ENCODE results near the gene JMJD8. TPM values are rescaled to one million over a fixed set of nuclear protein-coding genes. Genes with fewer than 3 reads are reported as not detected.

The JMJD8 gene
- total and polyA plus RNA-seq, 2 donors (not counting 1 experiment from before 2014, with no cell fraction given): 23.8 to 31.5 TPM

- no peak overlapping the region for H3K4me2 ChIP-seq (ENCODE audit: extremely low read depth, insufficient read depth, low read length)
- no peak overlapping the region for H3K9ac ChIP-seq (ENCODE audit: insufficient read depth, low read length)
These were observed 20.6 kb upstream of the JMJD8 start for GRCh38 chr16:704552-705380.

GRCh38 chr16:704047-704446 lies 19.9 kb upstream of the JMJD8 start:
- H3K27ac ChIP-seq (ENCODE audit: insufficient read depth, low read length): no peak overlapping the region
- no peak overlapping the region for H3K9ac ChIP-seq (ENCODE audit: insufficient read depth, low read length)
- H4K20me1 ChIP-seq (ENCODE audit: control insufficient read depth, extremely low read depth, insufficient read depth, low read length): no peaks in the 10 kb centered on the region
- no peak overlapping the region for H3K4me3 ChIP-seq (replicated peaks in 1 of 4; ENCODE audit: control extremely low read depth in 1 of 4, insufficient read depth in 1 of 4, low read depth in 3 of 4, low read length in 4 of 4)
- TF ChIP-seq EZH2 (IDR thresholded peaks at IDR 0.05; ENCODE audit: low read length, missing control alignments) (no peak), CTCF (conservative IDR thresholded peaks at IDR 0.05 in 1 of 2, IDR thresholded peaks at IDR 0.05 in 1 of 2; ENCODE audit: low read depth in 1 of 2, low read length in 2 of 2) (no peak)
- H3K36me3 ChIP-seq (ENCODE audit: control insufficient read depth, insufficient read depth, low read length): no peaks in the 10 kb centered on the region
- DNase-seq (ENCODE audit: low read depth in 2 of 2): no peak
- no peaks in the 10 kb centered on the region for H3K4me1 ChIP-seq (ENCODE audit: control insufficient read depth, extremely low read depth, insufficient read depth, low read length)
- no peaks in the 10 kb centered on the region for H3K79me2 ChIP-seq (ENCODE audit: control insufficient read depth, insufficient read depth, low read length)
- H3K4me2 ChIP-seq (ENCODE audit: extremely low read depth, insufficient read depth, low read length): no peak overlapping the region
- no peak overlapping the region for H2AFZ ChIP-seq (ENCODE audit: low read length)
- H3K9me3 ChIP-seq (ENCODE audit: control insufficient read depth, insufficient read depth, low read depth, low read length): no peaks in the 10 kb centered on the region
- H3K27me3 ChIP-seq (ENCODE audit: control insufficient read depth, insufficient read depth, low read length): peaks cover 50% of the 10 kb centered on the region

More at GRCh38 chr16:704552-705380, 20.6 kb upstream of the JMJD8 start:
- Histone ChIP-seq H3K4me3 (replicated peaks in 1 of 4; ENCODE audit: control extremely low read depth in 1 of 4, insufficient read depth in 1 of 4, low read depth in 3 of 4, low read length in 4 of 4) (no peak overlapping the region), H4K20me1 (ENCODE audit: control insufficient read depth, extremely low read depth, insufficient read depth, low read length) (no peaks in the 10 kb centered on the region), H3K79me2 (ENCODE audit: control insufficient read depth, insufficient read depth, low read length) (no peaks in the 10 kb centered on the region), H3K4me1 (ENCODE audit: control insufficient read depth, extremely low read depth, insufficient read depth, low read length) (peaks cover 2% of the 10 kb centered on the region), H3K36me3 (ENCODE audit: control insufficient read depth, insufficient read depth, low read length) (no peaks in the 10 kb centered on the region), H3K27ac (ENCODE audit: insufficient read depth, low read length) (no peak overlapping the region), H3K9me3 (ENCODE audit: control insufficient read depth, insufficient read depth, low read depth, low read length) (no peaks in the 10 kb centered on the region), H2AFZ (ENCODE audit: low read length) (no peak overlapping the region), H3K27me3 (ENCODE audit: control insufficient read depth, insufficient read depth, low read length) (peaks cover 50% of the 10 kb centered on the region)
- TF ChIP-seq CTCF (conservative IDR thresholded peaks at IDR 0.05 in 1 of 2, IDR thresholded peaks at IDR 0.05 in 1 of 2; ENCODE audit: low read depth in 1 of 2, low read length in 2 of 2) (no peak), EZH2 (IDR thresholded peaks at IDR 0.05; ENCODE audit: low read length, missing control alignments) (peak; percentile 94)
- no peak for DNase-seq (ENCODE audit: low read depth in 2 of 2)

- Histone ChIP-seq H3K4me2 (ENCODE audit: extremely low read depth, insufficient read depth, low read length) (no peak overlapping the region), H3K4me1 (ENCODE audit: control insufficient read depth, extremely low read depth, insufficient read depth, low read length) (no peaks in the 10 kb centered on the region), H3K4me3 (replicated peaks in 1 of 4; ENCODE audit: control extremely low read depth in 1 of 4, insufficient read depth in 1 of 4, low read depth in 3 of 4, low read length in 4 of 4) (no peak overlapping the region), H2AFZ (ENCODE audit: low read length) (no peak overlapping the region), H3K36me3 (ENCODE audit: control insufficient read depth, insufficient read depth, low read length) (no peaks in the 10 kb centered on the region), H4K20me1 (ENCODE audit: control insufficient read depth, extremely low read depth, insufficient read depth, low read length) (no peaks in the 10 kb centered on the region), H3K79me2 (ENCODE audit: control insufficient read depth, insufficient read depth, low read length) (no peaks in the 10 kb centered on the region), H3K9me3 (ENCODE audit: control insufficient read depth, insufficient read depth, low read depth, low read length) (no peaks in the 10 kb centered on the region), H3K27ac (ENCODE audit: insufficient read depth, low read length) (no peak overlapping the region), H3K9ac (ENCODE audit: insufficient read depth, low read length) (no peak overlapping the region), H3K27me3 (ENCODE audit: control insufficient read depth, insufficient read depth, low read length) (peaks cover 50% of the 10 kb centered on the region)
- TF ChIP-seq EZH2 (IDR thresholded peaks at IDR 0.05; ENCODE audit: low read length, missing control alignments) (no peak), CTCF (conservative IDR thresholded peaks at IDR 0.05 in 1 of 2, IDR thresholded peaks at IDR 0.05 in 1 of 2; ENCODE audit: low read depth in 1 of 2, low read length in 2 of 2) (no peak)
- DNase-seq (ENCODE audit: low read depth in 2 of 2): no peak
These were observed 19.3 kb upstream of the JMJD8 start for GRCh38 chr16:703406-703805.
